Eye (tissue), 1 donor: ENCODE results near the gene CYB5R4.
A peak's percentile ranks its signal among the peaks of the same experiment; 100 is the strongest.
"Not testable (repeated sequence)": the region's sequence is repeated elsewhere in the genome, so short reads cannot be mapped to it uniquely, and the experiment has no call there.

ENCODE experiments used
- DNase-seq: peaks from one replicate; pipeline ENCODE4 v3.0.0-alpha.2; 2015

The CYB5R4 gene

GRCh38 chr6:83917001-83917400, 57.5 kb downstream of the CYB5R4 start:
- no peak for DNase-seq

DNA sequence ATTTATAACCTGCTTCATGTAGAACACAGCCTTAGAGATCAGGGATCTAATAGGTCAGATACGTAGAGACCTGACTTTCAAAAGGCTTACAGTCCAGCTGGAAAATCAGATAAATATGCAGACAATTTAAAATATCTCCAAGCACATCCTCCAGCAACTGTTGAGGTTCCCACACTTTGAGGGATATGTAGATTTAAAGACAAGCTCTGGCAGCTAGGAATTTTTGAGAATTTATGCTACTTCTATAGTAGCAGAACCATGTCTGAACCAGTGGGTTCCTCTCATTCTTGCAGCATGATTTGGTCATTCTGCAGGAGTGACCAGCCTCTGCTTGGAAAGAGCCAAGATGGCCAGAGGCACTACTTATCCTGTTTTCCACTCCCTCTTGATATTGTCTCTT, 60.5 kb downstream of the CYB5R4 start:
- no peak for DNase-seq

DNA sequence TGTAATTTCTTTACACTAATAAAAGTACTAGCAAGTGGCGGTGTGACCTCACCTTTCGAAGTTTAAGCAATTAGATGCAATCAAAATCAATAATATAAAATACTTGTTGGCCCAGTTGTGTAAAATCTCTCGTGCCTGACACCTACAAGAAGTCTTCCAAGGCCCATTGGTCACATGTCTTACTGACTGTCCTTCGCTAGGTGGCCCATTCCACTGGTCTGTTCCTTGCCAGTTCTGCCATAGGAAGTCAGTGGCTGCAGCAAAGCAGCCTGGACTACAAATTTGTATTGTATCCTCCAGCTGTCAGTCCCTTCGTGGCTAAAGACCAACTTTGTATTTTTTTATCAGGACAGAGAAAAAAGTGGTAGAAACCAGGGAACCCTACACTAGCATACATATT, 61.8 kb downstream of the CYB5R4 start:
- no peak for DNase-seq

DNA sequence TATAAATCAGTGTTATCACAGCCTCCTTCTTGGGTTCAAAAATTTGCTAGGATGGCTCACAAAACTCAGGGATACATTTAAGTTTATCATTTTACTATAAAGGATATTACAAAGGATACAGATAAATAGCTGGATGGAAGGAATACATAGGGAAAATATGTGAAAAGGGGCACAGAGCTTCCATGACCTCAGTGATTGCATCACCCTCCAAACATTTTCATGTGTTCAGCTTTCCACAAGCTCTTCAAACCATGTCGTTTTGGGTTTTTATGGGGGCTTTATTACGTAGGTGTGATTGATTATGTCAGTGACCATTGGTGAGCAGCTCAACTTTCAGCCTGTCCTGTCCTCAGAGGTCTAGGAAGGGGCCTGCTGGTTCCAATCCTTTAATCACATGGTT, 68.0 kb downstream of the CYB5R4 start:
- DNase-seq = no peak

- DNase-seq = no peak
Measured at GRCh38 chr6:83928286-83928685, 68.8 kb downstream of the CYB5R4 start.

GRCh38 chr6:83946201-83946833, 86.8 kb downstream of the CYB5R4 start:
- DNase-seq = not testable (repeated sequence)

DNA sequence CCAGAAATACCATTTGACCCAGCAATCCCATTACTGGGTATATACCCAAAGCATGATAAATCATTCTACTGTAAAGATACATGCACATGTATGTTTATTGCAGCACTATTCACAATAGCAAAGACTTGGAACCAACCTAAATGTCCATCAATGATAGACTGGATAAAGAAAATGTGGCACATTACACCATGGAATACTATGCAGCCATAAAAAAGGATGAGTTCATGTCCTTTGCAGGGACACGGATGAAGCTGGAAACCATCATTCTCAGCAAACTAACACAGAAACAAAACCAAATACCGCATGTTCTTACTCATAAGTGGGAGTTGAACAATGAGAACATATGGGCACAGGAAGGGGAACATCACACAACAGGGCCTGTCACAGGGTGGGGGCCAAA, 88.5 kb downstream of the CYB5R4 start:
- DNase-seq = not testable (repeated sequence)

GRCh38 chr6:83948851-83949250, 89.4 kb downstream of the CYB5R4 start:
- DNase-seq = no peak

DNA sequence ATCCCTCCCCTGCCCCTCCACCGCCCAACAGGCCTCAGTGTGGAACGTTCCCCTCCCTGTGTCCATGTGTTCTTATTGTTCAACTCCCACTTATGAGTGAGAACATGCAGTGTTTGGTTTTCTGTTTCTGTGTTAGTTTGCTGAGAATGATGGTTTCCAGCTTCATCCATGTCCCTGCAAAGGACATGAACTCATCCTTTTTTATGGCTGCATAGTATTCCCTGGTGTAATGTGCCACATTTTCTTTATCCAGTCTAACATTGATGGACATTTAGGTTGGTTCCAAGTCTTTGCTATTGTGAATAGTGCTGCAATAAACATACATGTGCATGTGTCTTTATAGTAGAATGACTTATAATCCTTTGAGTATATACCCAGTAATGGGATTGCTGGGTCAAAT, 91.9 kb downstream of the CYB5R4 start:
- not testable (repeated sequence) for DNase-seq

DNA sequence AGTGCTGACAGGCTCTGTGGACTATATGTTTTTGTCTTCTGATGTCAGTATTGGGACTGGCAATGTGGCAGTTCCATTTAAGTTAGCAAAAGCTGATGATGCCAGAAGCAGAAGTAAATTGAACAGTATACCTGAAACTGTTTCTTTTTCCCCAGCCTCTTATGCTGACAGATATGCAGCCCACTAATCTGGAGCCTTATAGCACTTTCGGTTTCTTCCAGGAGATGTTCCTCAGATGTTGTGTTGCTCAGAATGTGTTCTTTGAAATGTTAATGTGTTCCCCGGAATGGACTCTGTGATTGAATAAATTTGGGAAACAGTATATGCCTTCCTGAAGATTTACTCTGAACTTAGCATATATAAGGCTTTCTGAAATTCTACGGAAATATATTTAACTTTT, 93.3 kb downstream of the CYB5R4 start:
- no peak for DNase-seq

DNA sequence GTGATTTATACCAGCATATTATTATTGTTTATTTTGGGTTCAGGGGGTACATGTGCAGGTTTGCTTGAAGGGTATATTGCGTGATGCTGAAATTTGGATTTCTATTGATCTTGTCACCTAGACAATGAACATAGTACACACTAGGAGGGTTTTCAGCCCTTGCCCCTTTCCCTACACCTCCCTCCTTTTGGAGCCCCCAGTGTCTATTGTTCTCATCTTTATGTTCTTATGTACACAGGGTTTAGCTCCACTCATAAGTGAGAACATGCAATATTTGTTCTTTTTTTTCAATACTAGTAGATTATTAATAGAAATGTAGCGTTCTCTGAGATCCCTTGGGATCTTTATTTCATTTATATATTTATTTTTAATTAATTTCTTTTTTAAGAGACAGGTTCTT, 94.9 kb downstream of the CYB5R4 start:
- DNase-seq = no peak

DNA sequence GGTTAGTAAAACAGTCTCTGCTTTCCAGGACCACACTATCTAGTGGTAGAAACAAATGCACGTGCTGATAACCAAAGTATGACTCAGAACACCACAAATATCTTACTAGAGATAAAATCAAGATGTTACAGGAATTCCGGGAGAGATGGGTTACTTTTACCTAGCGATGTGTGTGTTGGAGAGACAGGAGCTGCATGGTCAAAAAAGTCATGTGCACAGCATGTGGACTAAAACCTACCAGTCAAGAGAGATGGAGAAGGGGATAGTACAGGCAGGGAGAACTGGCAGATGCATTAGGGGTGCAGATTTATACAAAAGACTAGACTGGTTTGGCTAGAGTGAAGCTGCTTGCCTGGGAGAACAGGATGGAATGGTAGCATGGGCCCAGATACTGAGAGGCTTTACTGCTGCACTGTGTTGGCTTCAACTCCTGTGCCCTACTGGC, 98.8 kb downstream of the CYB5R4 start:
- no peak for DNase-seq

GRCh38 chr6:83960664-83961063, 101.2 kb downstream of the CYB5R4 start:
- DNase-seq = no peak

- DNase-seq = no peak
Measured at GRCh38 chr6:83962582-83962981, 103.1 kb downstream of the CYB5R4 start.

DNA sequence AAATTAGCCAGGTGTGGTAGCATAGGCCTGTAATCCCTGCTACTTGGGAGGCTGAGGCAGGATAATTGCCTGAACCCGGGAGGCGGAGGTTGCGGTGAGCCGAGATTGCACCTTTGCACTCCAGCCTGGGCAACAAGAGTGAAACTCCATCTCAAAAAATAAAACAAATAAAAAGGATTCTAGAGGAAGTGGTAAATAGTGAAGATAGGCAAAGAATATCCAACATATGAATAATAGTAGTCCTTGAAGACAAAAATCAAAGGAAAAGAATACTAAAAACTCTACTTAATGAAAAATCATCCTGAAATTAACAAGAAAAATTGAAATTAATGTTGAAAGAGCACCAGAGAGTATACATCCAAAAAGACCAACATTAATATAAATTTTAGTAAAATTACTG, 107.0 kb downstream of the CYB5R4 start:
- no peak for DNase-seq

- DNase-seq = no peak
Measured at GRCh38 chr6:83970582-83970981, 111.1 kb downstream of the CYB5R4 start.

- DNase-seq = no peak
Measured at GRCh38 chr6:83974409-83975050, 115.0 kb downstream of the CYB5R4 start.

DNA sequence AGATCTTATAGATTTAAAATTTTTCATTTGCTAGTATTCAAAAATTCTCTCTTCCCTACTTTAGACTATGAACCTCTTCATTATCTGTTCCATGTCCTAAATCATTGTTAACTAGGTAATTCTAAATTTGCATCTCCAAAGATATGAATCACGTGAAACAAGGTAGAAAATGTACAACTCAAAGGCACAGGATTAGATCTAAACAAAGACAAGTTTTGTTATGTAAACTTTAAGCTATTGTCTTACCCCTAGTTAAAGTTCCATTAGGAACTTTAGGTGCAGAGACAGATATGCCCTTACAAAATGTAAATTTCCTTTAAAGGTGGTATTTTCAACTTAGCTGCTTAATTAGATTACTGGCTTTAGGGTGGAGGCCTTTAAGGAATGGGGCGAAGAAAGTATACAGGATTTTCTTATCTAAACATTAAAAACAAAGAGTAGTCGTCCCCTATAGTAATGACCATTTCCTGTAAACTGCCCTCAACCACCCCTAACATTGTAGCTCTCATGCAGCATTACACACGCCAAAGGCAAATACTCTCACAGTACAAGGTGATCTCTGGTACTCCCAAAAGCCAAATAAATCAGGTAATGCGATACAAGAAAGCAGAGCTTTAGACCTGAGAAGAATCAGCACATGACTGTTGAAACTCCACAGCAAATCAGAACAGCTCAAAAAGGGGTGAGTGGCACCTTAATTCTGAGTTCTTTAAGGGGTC, 116.7 kb downstream of the CYB5R4 start:
- DNase-seq = no peak

DNA sequence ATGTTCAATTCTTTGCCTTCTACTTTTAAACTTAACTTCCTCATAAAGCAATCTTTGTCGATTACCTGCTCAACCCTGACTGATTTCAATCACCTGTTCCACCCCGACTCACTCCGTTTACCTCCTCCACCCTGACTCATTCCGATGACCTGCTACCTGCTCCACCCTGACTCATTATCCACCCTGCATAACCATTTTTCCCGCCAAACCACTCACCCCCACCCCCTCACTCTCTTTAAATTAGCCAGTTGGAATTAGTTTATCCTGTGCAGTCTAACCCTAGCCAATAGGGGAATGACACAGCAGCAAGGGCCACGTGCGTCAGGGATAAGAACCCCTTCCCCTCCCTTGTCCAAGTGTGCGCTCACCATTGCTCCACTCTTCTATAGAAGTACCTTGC, 117.4 kb downstream of the CYB5R4 start:
- no peak for DNase-seq

DNA sequence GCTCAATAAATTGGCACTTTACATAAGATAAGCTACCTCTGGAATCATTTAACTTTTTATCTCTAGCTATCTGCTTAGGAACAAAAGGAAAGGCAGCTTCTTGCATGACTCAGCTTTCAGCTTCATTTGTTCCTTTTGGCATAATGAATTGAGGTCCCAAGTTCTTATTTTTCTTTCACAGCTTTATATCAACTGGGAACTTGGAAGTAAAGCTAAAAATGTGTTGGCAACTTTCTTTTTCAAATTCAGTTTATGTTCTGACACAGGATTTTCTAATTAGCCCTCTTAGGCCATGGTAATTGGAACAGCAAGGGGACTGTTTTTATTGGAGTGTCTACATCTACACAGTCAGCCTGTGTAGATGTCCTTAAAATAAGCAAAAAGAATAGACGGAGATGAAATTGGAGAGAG, 118.8 kb downstream of the CYB5R4 start:
- peak; percentile 40 for DNase-seq

DNA sequence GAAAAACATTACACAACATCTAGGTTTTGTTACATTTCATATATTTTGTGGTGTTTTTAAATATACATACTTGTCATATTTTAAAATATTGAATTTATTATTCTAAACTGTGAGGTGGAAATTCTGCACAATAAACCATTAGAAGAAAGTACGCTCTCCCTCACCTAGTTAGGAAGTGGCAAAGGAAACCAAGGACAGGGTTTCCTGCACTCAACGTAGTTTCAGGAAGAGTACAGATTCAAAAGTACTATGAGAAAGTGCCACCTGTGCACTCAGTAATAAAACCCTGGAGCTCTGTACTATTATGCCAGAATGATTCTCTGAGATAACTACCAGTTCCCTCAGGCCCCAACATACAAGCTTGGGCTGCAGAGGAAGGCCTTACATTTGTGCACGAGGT, 119.5 kb downstream of the CYB5R4 start:
- no peak for DNase-seq

DNA sequence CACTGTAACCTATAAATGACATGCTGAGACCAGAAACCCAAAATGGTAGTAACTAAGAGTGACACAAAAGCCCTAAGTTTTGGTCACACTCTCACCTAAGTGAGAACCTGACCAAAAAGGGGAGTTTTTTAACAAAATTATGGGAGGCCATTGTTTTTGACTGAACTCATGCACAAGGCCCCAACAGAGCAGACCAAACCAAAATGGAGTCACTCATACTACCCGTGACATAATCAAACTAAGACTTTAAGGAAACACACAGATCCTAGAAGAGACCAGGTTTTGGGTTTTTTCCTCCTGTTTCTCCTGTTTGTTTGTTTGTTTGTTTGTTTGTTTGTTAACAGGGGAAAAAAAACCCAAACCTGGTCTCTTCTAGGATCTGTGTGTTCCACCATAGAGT, 124.9 kb downstream of the CYB5R4 start:
- no peak for DNase-seq

- no peak for DNase-seq
Measured at GRCh38 chr6:83985308-83985713, 125.8 kb downstream of the CYB5R4 start.

DNA sequence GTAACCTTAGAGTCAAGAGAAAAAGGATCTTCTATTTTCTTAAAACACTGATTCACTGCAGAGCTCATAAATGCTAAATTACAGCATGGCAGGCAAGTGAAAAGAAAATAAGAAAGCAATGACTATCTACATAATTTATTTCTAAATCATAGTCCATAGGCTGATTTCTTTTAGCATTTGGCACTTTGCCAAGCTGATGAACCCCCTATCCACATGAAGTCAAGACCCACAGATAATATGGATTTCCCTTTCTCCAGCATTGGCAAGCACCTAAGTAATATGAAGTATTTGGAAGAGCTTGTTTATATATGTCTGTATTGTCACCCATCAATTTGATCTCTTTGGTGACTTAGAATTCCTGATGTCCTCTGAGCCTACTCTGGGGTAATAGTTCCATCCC, 126.2 kb downstream of the CYB5R4 start:
- DNase-seq = no peak
